ENCODE results near the gene NFIA.
"Not testable (repeated sequence)": the region's sequence is repeated elsewhere in the genome, so short reads cannot be mapped to it uniquely, and the experiment has no call there.

The NFIA gene

GRCh38 chr1:61053712-61054600, 28.4 kb upstream of the NFIA start:
- TF ChIP-seq, protein P1, sequence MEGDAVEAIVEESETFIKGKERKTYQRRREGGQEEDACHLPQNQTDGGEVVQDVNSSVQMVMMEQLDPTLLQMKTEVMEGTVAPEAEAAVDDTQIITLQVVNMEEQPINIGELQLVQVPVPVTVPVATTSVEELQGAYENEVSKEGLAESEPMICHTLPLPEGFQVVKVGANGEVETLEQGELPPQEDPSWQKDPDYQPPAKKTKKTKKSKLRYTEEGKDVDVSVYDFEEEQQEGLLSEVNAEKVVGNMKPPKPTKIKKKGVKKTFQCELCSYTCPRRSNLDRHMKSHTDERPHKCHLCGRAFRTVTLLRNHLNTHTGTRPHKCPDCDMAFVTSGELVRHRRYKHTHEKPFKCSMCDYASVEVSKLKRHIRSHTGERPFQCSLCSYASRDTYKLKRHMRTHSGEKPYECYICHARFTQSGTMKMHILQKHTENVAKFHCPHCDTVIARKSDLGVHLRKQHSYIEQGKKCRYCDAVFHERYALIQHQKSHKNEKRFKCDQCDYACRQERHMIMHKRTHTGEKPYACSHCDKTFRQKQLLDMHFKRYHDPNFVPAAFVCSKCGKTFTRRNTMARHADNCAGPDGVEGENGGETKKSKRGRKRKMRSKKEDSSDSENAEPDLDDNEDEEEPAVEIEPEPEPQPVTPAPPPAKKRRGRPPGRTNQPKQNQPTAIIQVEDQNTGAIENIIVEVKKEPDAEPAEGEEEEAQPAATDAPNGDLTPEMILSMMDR (IDR thresholded peaks at IDR 0.05; ENCODE audit: low read depth, low read length): no peak
- no peak for DNase-seq (ENCODE audit: extremely low read depth, low read depth)

- TF ChIP-seq, protein P1 (IDR thresholded peaks at IDR 0.05; ENCODE audit: low read depth, low read length): no peak
- no peak for DNase-seq (ENCODE audit: extremely low read depth, low read depth)
These were observed 27.8 kb upstream of the NFIA start for GRCh38 chr1:61054601-61054993.

DNA sequence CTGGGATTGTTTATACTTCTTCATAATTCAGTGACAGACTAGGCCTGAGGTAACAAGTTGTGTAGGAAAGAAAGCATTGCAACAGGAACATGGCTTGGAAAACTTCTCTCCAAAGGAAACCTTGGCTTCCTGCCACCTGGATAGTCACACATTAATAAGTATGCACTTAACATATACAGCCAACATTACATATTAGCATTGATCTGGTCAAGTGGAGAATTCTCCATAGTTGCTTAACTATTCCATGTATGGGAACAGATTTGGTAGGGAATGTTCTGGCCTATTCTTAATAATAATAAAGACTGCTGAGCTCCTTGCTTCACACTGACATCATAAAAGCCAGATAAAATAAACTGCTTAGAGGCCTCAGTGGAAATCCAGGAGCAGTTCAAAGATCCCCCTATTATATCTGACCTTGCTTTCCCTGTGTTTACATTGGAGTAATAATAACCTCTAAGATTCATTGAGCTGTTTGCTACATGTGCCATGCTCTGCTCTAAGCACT, 27.2 kb upstream of the NFIA start:
- DNase-seq (ENCODE audit: extremely low read depth, low read depth): no peak
- TF ChIP-seq, protein P1 (IDR thresholded peaks at IDR 0.05; ENCODE audit: low read depth, low read length): no peak

DNA sequence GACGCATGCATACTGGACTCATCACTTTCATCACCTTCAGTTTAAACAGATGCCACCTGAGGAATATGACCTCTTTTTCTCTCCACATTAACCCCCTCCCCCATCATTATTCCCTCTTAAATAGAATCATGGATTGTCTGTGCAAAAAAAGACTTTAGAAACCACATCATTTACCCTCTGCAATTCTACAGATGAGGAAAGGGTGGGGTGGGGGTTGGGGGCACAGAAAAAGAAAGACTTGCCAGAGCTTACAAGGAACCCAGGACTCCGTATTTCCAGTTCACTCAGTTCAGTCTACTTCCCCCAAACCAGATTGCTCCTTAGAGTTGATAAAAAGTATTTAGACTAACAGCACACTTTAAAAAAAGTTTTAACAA, 26.2 kb upstream of the NFIA start:
- TF ChIP-seq, protein P1 (IDR thresholded peaks at IDR 0.05; ENCODE audit: low read depth, low read length): no peak
- no peak for DNase-seq (ENCODE audit: extremely low read depth, low read depth)

- no peak for DNase-seq (ENCODE audit: extremely low read depth, low read depth)
These were observed 25.6 kb upstream of the NFIA start for GRCh38 chr1:61056573-61057439.

GRCh38 chr1:61058483-61059245, 23.7 kb upstream of the NFIA start:
- no peak for DNase-seq (ENCODE audit: extremely low read depth, low read depth)
- TF ChIP-seq, protein P1 (IDR thresholded peaks at IDR 0.05; ENCODE audit: low read depth, low read length): no peak

More at GRCh38 chr1:61056573-61057439, 25.6 kb upstream of the NFIA start:
- TF ChIP-seq, protein P1 (IDR thresholded peaks at IDR 0.05; ENCODE audit: low read depth, low read length): no peak

DNA sequence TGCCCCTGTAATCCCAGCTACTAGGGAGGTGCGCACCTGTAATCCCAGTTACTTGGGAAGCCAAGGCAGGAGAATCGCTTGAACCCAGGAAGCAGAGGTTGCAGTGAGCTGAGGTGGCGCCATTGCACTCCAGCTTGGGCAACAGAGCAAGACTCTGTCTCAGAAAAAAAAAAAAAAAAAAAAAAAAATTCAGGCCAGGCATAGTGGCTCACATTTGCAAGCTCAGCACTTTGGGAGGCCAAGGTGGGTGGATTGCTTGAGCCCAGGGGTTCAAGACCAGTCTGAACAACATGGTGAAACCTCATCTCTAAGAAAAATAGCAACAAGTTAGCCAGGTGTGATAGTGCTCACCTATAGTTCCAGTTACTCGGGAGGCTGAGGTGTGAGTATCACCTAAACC, 20.8 kb upstream of the NFIA start:
- not testable (repeated sequence) for DNase-seq (ENCODE audit: extremely low read depth, low read depth)

All from AG09319 (cell line).